ENCODE measurements around the gene CNTFR. TPM values are rescaled to one million over a fixed set of nuclear protein-coding genes. Genes with fewer than 3 reads are reported as not detected.
A peak's percentile ranks its signal among the peaks of the same experiment; 100 is the strongest.
"Not testable (repeated sequence)": the region's sequence is repeated elsewhere in the genome, so short reads cannot be mapped to it uniquely, and the experiment has no call there.

CNTFR gene
- total RNA-seq, 2 experiments from 2014 or later: not detected

GRCh38 chr9:34532041-34532440 is 57.5 kb downstream of the CNTFR start:
- CTCF ChIA-PET; H3K36me3 Mint-ChIP-seq (ENCODE audit: low read depth); H3K4me1 Mint-ChIP-seq; intact Hi-C loops (cut with DNase I, micrococcal nuclease); H3K4me3 Mint-ChIP-seq; DNase-seq; POLR2A ChIA-PET; ATAC-seq; H3K27ac Mint-ChIP-seq; H3K9me3 Mint-ChIP-seq (ENCODE audit: low read depth): not testable (repeated sequence)
- peaks cover 31% of the 10 kb centered on the region for H3K27me3 Mint-ChIP-seq

GRCh38 chr9:34526026-34526425 is 63.5 kb downstream of the CNTFR start:
- H3K9me3 Mint-ChIP-seq (ENCODE audit: low read depth): no peaks in the 10 kb centered on the region
- CTCF ChIA-PET: interaction anchor here (1.0 to 2.1 kb wide), 2 partner anchors 17 to 78 kb away, joined by 5 read pairs; no protein-coding TSS in a partner anchor
- H3K4me3 Mint-ChIP-seq: no peak overlapping the region
- peaks cover 24% of the 10 kb centered on the region for H3K4me1 Mint-ChIP-seq
- H3K27ac Mint-ChIP-seq: no peak overlapping the region
- H3K27me3 Mint-ChIP-seq: peaks cover 22% of the 10 kb centered on the region
- intact Hi-C loops (cut with DNase I, micrococcal nuclease): no loop called here
- no peak for ATAC-seq
- POLR2A ChIA-PET: no interaction called here
- H3K36me3 Mint-ChIP-seq (ENCODE audit: low read depth): no peaks in the 10 kb centered on the region
- no peak for DNase-seq

- Mint-ChIP-seq H3K27ac (no peak overlapping the region), H3K9me3 (ENCODE audit: low read depth) (no peaks in the 10 kb centered on the region), H3K27me3 (peaks cover 11% of the 10 kb centered on the region), H3K4me1 (peaks cover 24% of the 10 kb centered on the region), H3K36me3 (ENCODE audit: low read depth) (no peaks in the 10 kb centered on the region), H3K4me3 (no peak overlapping the region)
- ATAC-seq: no peak
- POLR2A ChIA-PET: no interaction called here
- no peak for DNase-seq
- CTCF ChIA-PET: interaction anchor here (0.6 to 1.6 kb wide), 7 partner anchors 9 to 145 kb away, joined by 3 to 8 read pairs (median 3); no protein-coding TSS in a partner anchor
- intact Hi-C loops (cut with DNase I, micrococcal nuclease): loop anchor here in 1 of 2 experiments (5.0 kb wide), 2 partner anchors 588 to 1963 kb away; no protein-coding TSS in a partner anchor
Observed at GRCh38 chr9:34524349-34524748, 65.2 kb downstream of the CNTFR start.

- Mint-ChIP-seq H3K9me3 (ENCODE audit: low read depth) (no peaks in the 10 kb centered on the region), H3K4me1 (peaks cover 24% of the 10 kb centered on the region), H3K27ac (no peak within 1 kb of the TSS), H3K36me3 (ENCODE audit: low read depth) (no peaks in the 10 kb centered on the region), H3K4me3 (peak within 1 kb of the TSS; percentile 54), H3K27me3 (peaks cover 11% of the 10 kb centered on the region)
- intact Hi-C loops (cut with DNase I, micrococcal nuclease): loop anchor here (1.0 to 5.0 kb wide), 9 partner anchors 23 to 1964 kb away; partner anchors contain the start of genes DNAI1 (in 2 of the 2), FAM219A (in 2 of the 2), KIF24 (in 1 of the 2) and MYORG (in 1 of the 2)
- ChIA-PET POLR2A (interaction anchor here (0.7 kb wide), 1 partner anchor 117 kb away, joined by 3 read pairs; no protein-coding TSS in a partner anchor), CTCF (interaction anchor here (0.6 to 1.3 kb wide), 5 partner anchors 14 to 179 kb away, joined by 3 to 4 read pairs (median 3); no protein-coding TSS in a partner anchor)
- DNase-seq (peak; percentile 93), ATAC-seq (peak; percentile 99)
Observed at GRCh38 chr9:34522971-34523797, 66.3 kb downstream of the CNTFR start, which contains the start of gene ENHO. ENHO (minus strand) TSS chr9:34522990; CDS start chr9:34521695, 1,295 bp downstream.

- no peak for ATAC-seq
- no peaks in the 10 kb centered on the region for H3K36me3 Mint-ChIP-seq (ENCODE audit: low read depth)
- POLR2A ChIA-PET: no interaction called here
- no peak overlapping the region for H3K27ac Mint-ChIP-seq
- DNase-seq: no peak
- H3K4me3 Mint-ChIP-seq: peak overlapping the region; percentile 54
- CTCF ChIA-PET: interaction anchor here (0.6 to 1.3 kb wide), 4 partner anchors 96 to 180 kb away, joined by 3 to 4 read pairs (median 3); no protein-coding TSS in a partner anchor
- intact Hi-C loops (cut with DNase I, micrococcal nuclease): loop anchor here (2.0 to 5.0 kb wide), 3 partner anchors 63 to 1965 kb away; partner anchors contain the start of genes DNAI1 (in 1 of the 2) and FAM219A (in 1 of the 2)
- peaks cover 10% of the 10 kb centered on the region for H3K27me3 Mint-ChIP-seq
- peaks cover 24% of the 10 kb centered on the region for H3K4me1 Mint-ChIP-seq
- no peaks in the 10 kb centered on the region for H3K9me3 Mint-ChIP-seq (ENCODE audit: low read depth)
Observed at GRCh38 chr9:34522091-34522887, 67.2 kb downstream of the CNTFR start.

DNA sequence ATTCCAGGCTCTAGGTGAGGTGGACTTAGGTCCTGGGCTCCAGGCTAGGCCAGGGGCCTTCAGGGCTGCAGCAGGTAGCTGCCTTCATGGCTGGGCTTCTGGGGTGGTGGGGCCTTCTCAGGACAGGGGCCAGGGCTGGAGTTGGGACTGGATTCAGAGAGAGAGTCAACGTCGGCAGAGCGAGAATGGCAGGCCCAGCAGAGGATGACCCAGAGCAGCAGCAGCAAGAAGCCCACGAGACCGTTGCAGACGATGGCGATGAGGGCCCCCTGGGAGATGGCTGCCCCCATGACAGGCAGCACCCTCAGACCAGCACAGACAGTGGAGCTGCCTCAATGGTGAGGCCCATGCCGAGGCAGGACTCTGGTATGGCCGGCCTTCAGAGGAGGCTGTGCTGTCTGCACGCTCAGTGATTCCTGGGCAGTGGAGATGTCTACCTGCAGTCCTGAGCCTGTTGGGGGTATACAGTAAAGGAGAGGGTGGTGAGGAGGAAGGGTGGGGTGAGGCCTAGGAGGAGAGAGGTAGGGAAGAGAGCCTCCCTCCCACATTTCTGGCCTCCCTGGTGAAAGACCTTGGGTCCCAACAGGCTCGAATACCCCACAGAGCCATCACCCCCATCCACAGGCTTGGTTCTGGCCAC is 68.0 kb downstream of the CNTFR start:
- ChIA-PET CTCF (interaction anchor here (0.7 to 0.8 kb wide), 2 partner anchors 113 to 143 kb away, joined by 3 read pairs; no protein-coding TSS in a partner anchor), POLR2A (no interaction called here)
- DNase-seq: no peak
- no peak for ATAC-seq
- Mint-ChIP-seq H3K36me3 (ENCODE audit: low read depth) (no peaks in the 10 kb centered on the region), H3K4me1 (peaks cover 24% of the 10 kb centered on the region), H3K9me3 (ENCODE audit: low read depth) (no peaks in the 10 kb centered on the region), H3K4me3 (no peak overlapping the region), H3K27me3 (peaks cover 8% of the 10 kb centered on the region), H3K27ac (no peak overlapping the region)
- intact Hi-C loops (cut with DNase I, micrococcal nuclease): loop anchor here (2.0 to 5.0 kb wide), 3 partner anchors 63 to 1966 kb away; partner anchors contain the start of genes DNAI1 (in 1 of the 2) and FAM219A (in 1 of the 2)

DNA sequence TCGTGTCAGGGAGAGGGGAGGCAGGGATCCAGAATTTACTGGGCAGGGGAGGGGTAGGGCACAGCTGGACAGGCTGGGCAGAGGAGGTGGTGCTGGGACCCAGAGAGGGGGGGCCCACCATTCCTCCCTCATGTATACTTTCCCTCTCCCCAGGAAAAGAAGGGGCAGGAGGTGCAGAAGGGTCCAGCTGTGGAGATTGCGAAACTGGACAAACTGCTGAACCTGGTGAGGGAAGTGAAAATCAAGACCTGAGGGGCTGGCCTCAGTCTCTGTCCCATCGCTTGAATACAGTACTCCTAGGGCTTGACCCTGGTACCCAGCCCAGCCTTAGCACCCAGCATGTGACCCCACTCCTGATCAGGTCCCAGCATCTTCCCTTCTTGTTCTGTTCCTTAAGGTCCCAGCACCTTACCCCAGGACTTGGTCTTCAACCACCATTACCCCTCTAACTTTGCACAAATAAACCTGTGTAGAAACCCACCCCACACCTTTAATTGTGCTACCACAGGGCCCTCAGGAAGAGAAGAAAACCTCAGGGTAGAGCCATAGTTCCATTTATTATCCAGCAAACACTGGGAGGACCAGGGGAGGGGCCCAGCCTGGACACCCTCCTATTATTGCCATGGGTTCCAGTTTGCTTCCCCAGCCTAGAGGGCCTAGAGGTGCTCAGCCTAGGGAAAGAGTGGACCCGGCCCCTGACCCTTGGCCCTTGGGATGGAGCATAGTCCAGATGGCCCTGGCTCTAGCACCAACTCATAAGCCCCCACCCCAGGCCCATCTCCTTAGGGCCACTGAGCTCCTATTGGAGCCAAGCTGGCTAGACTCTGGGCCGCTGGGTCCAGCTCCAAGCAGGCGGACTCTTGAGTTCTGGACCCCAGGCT is 68.8 kb downstream of the CNTFR start:
- H3K4me3 Mint-ChIP-seq: no peak overlapping the region
- no peak for DNase-seq
- H3K27ac Mint-ChIP-seq: no peak overlapping the region
- intact Hi-C loops (cut with DNase I, micrococcal nuclease): loop anchor here in 1 of 2 experiments (5.0 kb wide), 2 partner anchors 592 to 1967 kb away; no protein-coding TSS in a partner anchor
- peaks cover 8% of the 10 kb centered on the region for H3K27me3 Mint-ChIP-seq
- CTCF ChIA-PET: no interaction called here
- no peak for ATAC-seq
- H3K36me3 Mint-ChIP-seq (ENCODE audit: low read depth): no peaks in the 10 kb centered on the region
- POLR2A ChIA-PET: no interaction called here
- peaks cover 24% of the 10 kb centered on the region for H3K4me1 Mint-ChIP-seq
- no peaks in the 10 kb centered on the region for H3K9me3 Mint-ChIP-seq (ENCODE audit: low read depth)

GRCh38 chr9:34520096-34520495 is 69.4 kb downstream of the CNTFR start:
- DNase-seq (no peak), ATAC-seq (no peak)
- no peaks in the 10 kb centered on the region for H3K9me3 Mint-ChIP-seq (ENCODE audit: low read depth)
- H3K27ac Mint-ChIP-seq: no peak overlapping the region
- no peaks in the 10 kb centered on the region for H3K36me3 Mint-ChIP-seq (ENCODE audit: low read depth)
- intact Hi-C loops (cut with DNase I, micrococcal nuclease): loop anchor here in 1 of 2 experiments (5.0 kb wide), 2 partner anchors 592 to 1967 kb away; no protein-coding TSS in a partner anchor
- POLR2A ChIA-PET: no interaction called here
- CTCF ChIA-PET: interaction anchor here (1.1 kb wide), 1 partner anchor 116 kb away, joined by 3 read pairs; no protein-coding TSS in a partner anchor
- peaks cover 8% of the 10 kb centered on the region for H3K27me3 Mint-ChIP-seq
- H3K4me1 Mint-ChIP-seq: peaks cover 19% of the 10 kb centered on the region
- H3K4me3 Mint-ChIP-seq: no peak overlapping the region

- ATAC-seq (no peak), DNase-seq (no peak)
- H3K27ac Mint-ChIP-seq: no peak overlapping the region
- intact Hi-C loops (cut with DNase I, micrococcal nuclease): loop anchor here in 1 of 2 experiments (5.0 kb wide), 2 partner anchors 593 to 1968 kb away; no protein-coding TSS in a partner anchor
- peaks cover 12% of the 10 kb centered on the region for H3K4me1 Mint-ChIP-seq
- peaks cover 4% of the 10 kb centered on the region for H3K27me3 Mint-ChIP-seq
- no peaks in the 10 kb centered on the region for H3K36me3 Mint-ChIP-seq (ENCODE audit: low read depth)
- ChIA-PET CTCF (interaction anchor here (1.1 kb wide), 2 partner anchors 72 to 116 kb away, joined by 3 read pairs; no protein-coding TSS in a partner anchor), POLR2A (no interaction called here)
- no peak overlapping the region for H3K4me3 Mint-ChIP-seq
- no peaks in the 10 kb centered on the region for H3K9me3 Mint-ChIP-seq (ENCODE audit: low read depth)
Observed at GRCh38 chr9:34519321-34520020, 70.1 kb downstream of the CNTFR start.

Measured in activated CD4-positive, alpha-beta T cell treated with anti-CD3 and anti-CD28 coated beads for 36 hours (primary cell).